ENCODE data around the gene P2RX7.

DNA sequence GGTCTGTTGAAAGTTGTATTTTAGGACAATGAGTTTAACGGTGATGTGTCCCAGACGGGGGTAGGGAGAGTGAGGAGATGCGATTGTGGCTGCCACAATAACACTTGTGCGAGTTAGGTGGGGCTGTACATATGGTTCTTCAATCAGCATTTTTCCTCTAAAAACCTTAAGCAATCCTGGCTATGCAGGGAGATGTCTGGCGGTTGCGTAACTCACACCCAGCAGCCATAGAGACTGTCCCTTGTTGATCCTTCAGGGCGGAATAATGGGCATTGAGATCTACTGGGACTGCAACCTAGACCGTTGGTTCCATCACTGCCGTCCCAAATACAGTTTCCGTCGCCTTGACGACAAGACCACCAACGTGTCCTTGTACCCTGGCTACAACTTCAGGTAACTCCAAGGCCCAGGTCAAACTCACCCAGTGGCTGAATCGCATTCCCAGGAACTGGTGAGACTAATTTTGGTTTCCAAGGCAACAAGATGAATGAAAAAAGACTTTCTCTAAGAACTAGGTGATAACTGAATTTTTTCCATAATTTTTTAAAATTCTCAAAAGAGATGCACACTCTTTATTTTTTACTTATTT lies 34.6 kb downstream of the P2RX7 start:
- TF ChIP-seq, protein P1, sequence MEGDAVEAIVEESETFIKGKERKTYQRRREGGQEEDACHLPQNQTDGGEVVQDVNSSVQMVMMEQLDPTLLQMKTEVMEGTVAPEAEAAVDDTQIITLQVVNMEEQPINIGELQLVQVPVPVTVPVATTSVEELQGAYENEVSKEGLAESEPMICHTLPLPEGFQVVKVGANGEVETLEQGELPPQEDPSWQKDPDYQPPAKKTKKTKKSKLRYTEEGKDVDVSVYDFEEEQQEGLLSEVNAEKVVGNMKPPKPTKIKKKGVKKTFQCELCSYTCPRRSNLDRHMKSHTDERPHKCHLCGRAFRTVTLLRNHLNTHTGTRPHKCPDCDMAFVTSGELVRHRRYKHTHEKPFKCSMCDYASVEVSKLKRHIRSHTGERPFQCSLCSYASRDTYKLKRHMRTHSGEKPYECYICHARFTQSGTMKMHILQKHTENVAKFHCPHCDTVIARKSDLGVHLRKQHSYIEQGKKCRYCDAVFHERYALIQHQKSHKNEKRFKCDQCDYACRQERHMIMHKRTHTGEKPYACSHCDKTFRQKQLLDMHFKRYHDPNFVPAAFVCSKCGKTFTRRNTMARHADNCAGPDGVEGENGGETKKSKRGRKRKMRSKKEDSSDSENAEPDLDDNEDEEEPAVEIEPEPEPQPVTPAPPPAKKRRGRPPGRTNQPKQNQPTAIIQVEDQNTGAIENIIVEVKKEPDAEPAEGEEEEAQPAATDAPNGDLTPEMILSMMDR (IDR thresholded peaks at IDR 0.05; ENCODE audit: extremely low read depth in 1 of 2, insufficient read depth in 1 of 2, low read depth in 1 of 2, low read length in 2 of 2), result no peak
- TF ChIP-seq FOS (IDR thresholded peaks at IDR 0.05; ENCODE audit: borderline replicate concordance, insufficient read depth, low read length) (no peak), EZH2 (IDR thresholded peaks at IDR 0.05; ENCODE audit: borderline replicate concordance, low read depth, low read length, severe bottlenecking) (no peak)
- TF ChIP-seq, protein P2, sequence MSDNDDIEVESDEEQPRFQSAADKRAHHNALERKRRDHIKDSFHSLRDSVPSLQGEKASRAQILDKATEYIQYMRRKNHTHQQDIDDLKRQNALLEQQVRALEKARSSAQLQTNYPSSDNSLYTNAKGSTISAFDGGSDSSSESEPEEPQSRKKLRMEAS (IDR thresholded peaks at IDR 0.05; ENCODE audit: insufficient read depth, insufficient read length), result no peak

Data from endothelial cell of umbilical vein (primary cell).